CD4-positive, alpha-beta T cell (primary cell): ENCODE measurements around the gene SCN4A. TPM values are rescaled to one million over a fixed set of nuclear protein-coding genes. Genes with fewer than 3 reads are reported as not detected.
A peak's percentile ranks its signal among the peaks of the same experiment; 100 is the strongest.

ENCODE experiments used
- ATAC-seq: fragments of 200-7000 bp; cut with Tn5 transposase; one replicate; pipeline ENCODE4 v1.10.0; 2022; ENCODE audit warnings: mild to moderate bottlenecking; ENCODE audit not compliant: poor library complexity
- CTCF ChIA-PET: fragments of 350-600 bp; sonication (Branson Sonifier 250); formaldehyde crosslinking; loops from one replicate; lab custom pipeline; 2021; ENCODE audit warnings: antibody characterized with exemption, inconsistent platforms; lab: Charles Lee
- POLR2A ChIA-PET: fragments of 350-600 bp; sonication (Branson Sonifier 250); formaldehyde crosslinking; loops from one replicate; lab custom pipeline; 2021; ENCODE audit warnings: antibody characterized with exemption, inconsistent platforms; lab: Charles Lee
- DNase-seq, 14 experiments: peaks; one replicate each; pipeline ENCODE4 v3.0.0-alpha.2; 2013 to 2020; ENCODE audit warnings: mixed read lengths in 2 of 14
- H3K27ac ChIP-seq, 2 donors: one replicate each; pipeline versions ENCODE4 v1.5.1 to v1.7.0; 2013; ENCODE audit warnings: low read length in 2 of 2, low read depth in 1 of 2, mild to moderate bottlenecking in 1 of 2
- H3K27me3 ChIP-seq, 2 experiments: 1 replicate in 1 of 2; 2 replicates in 1 of 2; pipeline versions ENCODE4 v1.6.1 to v1.7.0; 2013; ENCODE audit warnings: low read length in 2 of 2, control low read depth in 1 of 2, mild to moderate bottlenecking in 1 of 2, moderate library complexity in 1 of 2; ENCODE audit not compliant: insufficient read depth in 2 of 2, control insufficient read depth in 1 of 2
- H3K36me3 ChIP-seq: one replicate; pipeline ENCODE4 v1.6.1; 2013; ENCODE audit warnings: low read length, control low read depth; ENCODE audit not compliant: insufficient read depth
- H3K4me1 ChIP-seq: one replicate; pipeline ENCODE4 v1.6.1; 2013; ENCODE audit warnings: low read length, control low read depth; ENCODE audit not compliant: insufficient read depth
- H3K4me3 ChIP-seq: one replicate; pipeline ENCODE4 v1.5.1; 2013; ENCODE audit warnings: mild to moderate bottlenecking, low read length, moderate library complexity
- H3K9me3 ChIP-seq, 2 experiments: 1 replicate in 1 of 2; 2 replicates in 1 of 2; pipeline versions ENCODE4 v1.6.1 to v1.7.0; 2013; ENCODE audit warnings: low read length in 2 of 2, mild to moderate bottlenecking in 2 of 2, control low read depth in 1 of 2, moderate library complexity in 1 of 2; ENCODE audit not compliant: control insufficient read depth in 1 of 2, insufficient read depth in 1 of 2
- H3K27ac Mint-ChIP-seq: one replicate; pipeline ENCODE4 v1.8.0; 2020; ENCODE audit warnings: mixed read lengths
- H3K27me3 Mint-ChIP-seq: one replicate; pipeline ENCODE4 v1.8.0; 2021; ENCODE audit warnings: mixed read lengths
- H3K36me3 Mint-ChIP-seq: one replicate; pipeline ENCODE4 v1.8.0; 2021; ENCODE audit warnings: low read depth, mixed read lengths
- H3K4me1 Mint-ChIP-seq: one replicate; pipeline ENCODE4 v1.8.0; 2021; ENCODE audit warnings: low read depth, mixed read lengths
- H3K4me3 Mint-ChIP-seq: one replicate; pipeline ENCODE4 v1.8.0; 2020; ENCODE audit warnings: mild to moderate bottlenecking, mixed read lengths
- H3K9me3 Mint-ChIP-seq: one replicate; pipeline ENCODE4 v1.8.0; 2020; ENCODE audit warnings: mixed read lengths
- CTCF ChIP-seq: fragments of 200-600 bp; IDR thresholded peaks from one replicate; pipeline ENCODE4 v1.8.0; 2022; ENCODE audit warnings: antibody characterized with exemption, mild to moderate bottlenecking
- intact Hi-C, 2 experiments: fragments of 100-400 bp; cut with DNase I in 1 of 2; cut with micrococcal nuclease in 1 of 2; formaldehyde crosslinking; loops; one replicate each; pipeline versions ENCODE4 v1.15.1 to v1.9.0; 2023 to 2025; cut with DNase I, micrococcal nuclease
- total RNA-seq, 174 experiments: library from RNA in 2 of 174; stranded (reverse) in 2 of 174; gene quantifications; one replicate each; pipeline ENCODE4 v1.2.3 and lab custom pipeline; 2021 to 2026

Gene SCN4A
- total RNA-seq, 2 experiments from 2014 or later = 0.03 TPM; not detected in 1

- Mint-ChIP-seq H3K9me3 (no peaks in the 10 kb centered on the region), H3K36me3 (no peaks in the 10 kb centered on the region), H3K27me3 (no peaks in the 10 kb centered on the region), H3K4me3 (no peak overlapping the region), H3K27ac (no peak overlapping the region), H3K4me1 (peaks cover 10% of the 10 kb centered on the region)
- H3K27me3 ChIP-seq = no peaks in the 10 kb centered on the region
- H3K4me3 ChIP-seq = no peak overlapping the region
- DNase-seq = no peak
- no peak overlapping the region for H3K27ac ChIP-seq
- H3K36me3 ChIP-seq = no peaks in the 10 kb centered on the region
- intact Hi-C loops = no loop called here
- peaks cover 9% of the 10 kb centered on the region for H3K4me1 ChIP-seq
- no peaks in the 10 kb centered on the region for H3K9me3 ChIP-seq
- ATAC-seq = no peak
- ChIA-PET CTCF (interaction anchor here (0.6 kb wide), 1 partner anchor 32 kb away, joined by 3 read pairs; no protein-coding TSS in a partner anchor), POLR2A (no interaction called here)
- TF ChIP-seq CTCF = no peak
Observed at GRCh38 chr17:63967953-63968352, 4.8 kb downstream of the SCN4A start.

- H3K27me3 ChIP-seq = no peaks in the 10 kb centered on the region
- TF ChIP-seq CTCF = no peak
- no peak overlapping the region for H3K27ac ChIP-seq
- DNase-seq (peak in 4 of 14 experiments; percentile 29 to 74 (median 41)), ATAC-seq (peak; percentile 95)
- no peak overlapping the region for H3K4me3 ChIP-seq
- Mint-ChIP-seq H3K27me3 (no peaks in the 10 kb centered on the region), H3K9me3 (no peaks in the 10 kb centered on the region), H3K36me3 (no peaks in the 10 kb centered on the region), H3K4me3 (no peak overlapping the region), H3K4me1 (peaks cover 10% of the 10 kb centered on the region), H3K27ac (no peak overlapping the region)
- H3K4me1 ChIP-seq = peaks cover 9% of the 10 kb centered on the region
- POLR2A ChIA-PET = interaction anchor here (1.0 kb wide), 1 partner anchor 179 kb away, joined by 4 read pairs; no protein-coding TSS in a partner anchor
- intact Hi-C loops = no loop called here
- no peaks in the 10 kb centered on the region for H3K36me3 ChIP-seq
- CTCF ChIA-PET = interaction anchor here (1.2 to 1.5 kb wide), 2 partner anchors 15 to 59 kb away, joined by 3 read pairs; no protein-coding TSS in a partner anchor
- no peaks in the 10 kb centered on the region for H3K9me3 ChIP-seq
Observed at GRCh38 chr17:63966646-63967264, 6.0 kb downstream of the SCN4A start.

GRCh38 chr17:63963123-63963522 lies 9.6 kb downstream of the SCN4A start:
- ChIA-PET CTCF (no interaction called here), POLR2A (no interaction called here)
- H3K4me1 ChIP-seq = peaks cover 15% of the 10 kb centered on the region
- Mint-ChIP-seq H3K36me3 (no peaks in the 10 kb centered on the region), H3K4me3 (no peak overlapping the region), H3K27ac (no peak overlapping the region), H3K27me3 (no peaks in the 10 kb centered on the region), H3K9me3 (no peaks in the 10 kb centered on the region), H3K4me1 (peaks cover 10% of the 10 kb centered on the region)
- H3K27me3 ChIP-seq = no peaks in the 10 kb centered on the region
- intact Hi-C loops = no loop called here
- H3K9me3 ChIP-seq = no peaks in the 10 kb centered on the region
- TF ChIP-seq CTCF = no peak
- no peak overlapping the region for H3K4me3 ChIP-seq
- DNase-seq (no peak), ATAC-seq (no peak)
- no peaks in the 10 kb centered on the region for H3K36me3 ChIP-seq
- H3K27ac ChIP-seq = no peak overlapping the region
